Fibroblast of villous mesenchyme (primary cell): ENCODE data around the gene PFN4. TPM values are rescaled to one million over a fixed set of nuclear protein-coding genes. Genes with fewer than 3 reads are reported as not detected.

Source experiments
- DNase-seq: peaks from one replicate; pipeline ENCODE4 v3.0.0-alpha.2; 2010; ENCODE audit warnings: low read depth
- H3K4me3 ChIP-seq: 2 replicates; pipeline ENCODE4 v1.5.1; 2011; ENCODE audit warnings: low read depth, mild to moderate bottlenecking, low read length
- total RNA-seq: library from RNA; depleted of rRNA; stranded (reverse); fragments of >200 nt; gene quantifications from 2 replicates; pipeline ENCODE4 v1.2.3, GENCODE V29; 2012
- TF ChIP-seq, protein P1 (sequence below): IDR thresholded peaks from 2 replicates; pipeline ENCODE4 v1.5.1; 2012; ENCODE audit warnings: low read depth, mild to moderate bottlenecking, low read length; ENCODE audit not compliant: insufficient read depth

Gene PFN4, protein sequence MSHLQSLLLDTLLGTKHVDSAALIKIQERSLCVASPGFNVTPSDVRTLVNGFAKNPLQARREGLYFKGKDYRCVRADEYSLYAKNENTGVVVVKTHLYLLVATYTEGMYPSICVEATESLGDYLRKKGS
- total RNA-seq, result 0.43 and 0.64 TPM in 2 replicates

GRCh38 chr2:24123195-24123921 is at the start of gene PFN4, which contains the start of gene FAM228B:
PFN4 (minus strand) TSS chr2:24123334; CDS start chr2:24122535, 799 bp downstream.
FAM228B (plus strand) TSS chr2:24123469; CDS start chr2:24124362, 893 bp downstream.
- TF ChIP-seq, protein P1, sequence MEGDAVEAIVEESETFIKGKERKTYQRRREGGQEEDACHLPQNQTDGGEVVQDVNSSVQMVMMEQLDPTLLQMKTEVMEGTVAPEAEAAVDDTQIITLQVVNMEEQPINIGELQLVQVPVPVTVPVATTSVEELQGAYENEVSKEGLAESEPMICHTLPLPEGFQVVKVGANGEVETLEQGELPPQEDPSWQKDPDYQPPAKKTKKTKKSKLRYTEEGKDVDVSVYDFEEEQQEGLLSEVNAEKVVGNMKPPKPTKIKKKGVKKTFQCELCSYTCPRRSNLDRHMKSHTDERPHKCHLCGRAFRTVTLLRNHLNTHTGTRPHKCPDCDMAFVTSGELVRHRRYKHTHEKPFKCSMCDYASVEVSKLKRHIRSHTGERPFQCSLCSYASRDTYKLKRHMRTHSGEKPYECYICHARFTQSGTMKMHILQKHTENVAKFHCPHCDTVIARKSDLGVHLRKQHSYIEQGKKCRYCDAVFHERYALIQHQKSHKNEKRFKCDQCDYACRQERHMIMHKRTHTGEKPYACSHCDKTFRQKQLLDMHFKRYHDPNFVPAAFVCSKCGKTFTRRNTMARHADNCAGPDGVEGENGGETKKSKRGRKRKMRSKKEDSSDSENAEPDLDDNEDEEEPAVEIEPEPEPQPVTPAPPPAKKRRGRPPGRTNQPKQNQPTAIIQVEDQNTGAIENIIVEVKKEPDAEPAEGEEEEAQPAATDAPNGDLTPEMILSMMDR, result no peak
- peak within 1 kb of the TSS; percentile 89 for H3K4me3 ChIP-seq
- DNase-seq, result peak; percentile 85

- TF ChIP-seq, protein P1, result no peak
- DNase-seq, result no peak
- H3K4me3 ChIP-seq, result no peak overlapping the region
These were observed 45.9 kb upstream of the PFN4 start for GRCh38 chr2:24169023-24169422.

- TF ChIP-seq, protein P1, result peak; percentile 75
- DNase-seq, result peak; percentile 16
- H3K4me3 ChIP-seq, result no peak overlapping the region
These were observed 41.4 kb upstream of the PFN4 start for GRCh38 chr2:24164416-24164973.

GRCh38 chr2:24163601-24164000 is 40.5 kb upstream of the PFN4 start:
- DNase-seq, result no peak
- no peak overlapping the region for H3K4me3 ChIP-seq
- TF ChIP-seq, protein P1, result no peak

DNA sequence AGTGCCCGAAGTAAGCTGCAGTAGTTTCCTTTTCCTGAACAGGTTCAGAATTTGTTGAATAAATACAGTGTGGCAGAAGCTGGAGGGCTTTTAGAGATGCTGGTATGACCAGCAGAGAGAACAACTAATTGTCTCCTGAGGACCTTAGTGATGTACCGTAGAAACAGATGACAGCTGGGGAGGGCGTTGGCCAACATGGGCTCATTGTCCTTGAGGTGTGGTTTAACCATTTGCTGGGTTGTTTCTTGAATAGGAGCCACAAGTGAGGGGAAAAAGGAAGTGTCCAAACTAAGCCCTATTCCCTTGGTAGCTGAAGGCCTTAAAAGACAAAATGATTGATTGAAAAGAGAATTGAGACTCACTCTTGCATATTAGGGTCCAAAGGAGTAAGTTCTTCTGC is 40.1 kb upstream of the PFN4 start:
- no peak for DNase-seq
- TF ChIP-seq, protein P1, result no peak
- H3K4me3 ChIP-seq, result no peak overlapping the region

DNA sequence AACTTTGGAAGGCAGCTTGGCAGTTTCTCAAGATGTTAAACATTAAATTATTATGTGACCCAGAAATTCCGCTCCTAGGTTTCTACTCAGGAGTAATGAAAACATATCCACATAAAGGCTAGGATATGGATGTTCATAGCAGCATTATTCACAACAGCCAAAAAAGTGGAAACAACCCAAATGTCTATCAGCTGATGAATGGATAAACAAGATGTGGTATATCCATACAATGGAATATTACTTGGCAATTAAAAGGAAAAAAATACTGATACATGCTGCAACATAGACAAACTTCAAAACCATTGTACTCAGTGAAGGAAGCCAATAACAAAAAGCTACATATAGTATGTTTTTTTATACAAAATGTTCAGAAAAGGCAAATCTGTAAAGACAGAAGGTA is 39.4 kb upstream of the PFN4 start:
- no peak for DNase-seq
- no peak overlapping the region for H3K4me3 ChIP-seq
- TF ChIP-seq, protein P1, result no peak
